AG09309 (cell line): ENCODE measurements around the gene POP4.
"Not testable (repeated sequence)": the region's sequence is repeated elsewhere in the genome, so short reads cannot be mapped to it uniquely, and the experiment has no call there.

ENCODE experiments used
- DNase-seq: peaks from one replicate; pipeline ENCODE4 v3.0.0-alpha.2; 2010; ENCODE audit warnings: low read depth
- H3K4me3 ChIP-seq: 2 replicates; pipeline ENCODE4 v1.5.1; 2011; ENCODE audit warnings: mild to moderate bottlenecking, low read depth, low read length, moderate library complexity; ENCODE audit not compliant: control insufficient read depth
- TF ChIP-seq, protein P1 (sequence below): IDR thresholded peaks from 2 replicates; pipeline ENCODE4 v1.5.1; 2011; ENCODE audit warnings: mild to moderate bottlenecking, low read depth, low read length, inconsistent platforms; ENCODE audit not compliant: insufficient read depth, control insufficient read depth; ENCODE audit errors: missing control alignments

Gene POP4, protein sequence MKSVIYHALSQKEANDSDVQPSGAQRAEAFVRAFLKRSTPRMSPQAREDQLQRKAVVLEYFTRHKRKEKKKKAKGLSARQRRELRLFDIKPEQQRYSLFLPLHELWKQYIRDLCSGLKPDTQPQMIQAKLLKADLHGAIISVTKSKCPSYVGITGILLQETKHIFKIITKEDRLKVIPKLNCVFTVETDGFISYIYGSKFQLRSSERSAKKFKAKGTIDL

DNA sequence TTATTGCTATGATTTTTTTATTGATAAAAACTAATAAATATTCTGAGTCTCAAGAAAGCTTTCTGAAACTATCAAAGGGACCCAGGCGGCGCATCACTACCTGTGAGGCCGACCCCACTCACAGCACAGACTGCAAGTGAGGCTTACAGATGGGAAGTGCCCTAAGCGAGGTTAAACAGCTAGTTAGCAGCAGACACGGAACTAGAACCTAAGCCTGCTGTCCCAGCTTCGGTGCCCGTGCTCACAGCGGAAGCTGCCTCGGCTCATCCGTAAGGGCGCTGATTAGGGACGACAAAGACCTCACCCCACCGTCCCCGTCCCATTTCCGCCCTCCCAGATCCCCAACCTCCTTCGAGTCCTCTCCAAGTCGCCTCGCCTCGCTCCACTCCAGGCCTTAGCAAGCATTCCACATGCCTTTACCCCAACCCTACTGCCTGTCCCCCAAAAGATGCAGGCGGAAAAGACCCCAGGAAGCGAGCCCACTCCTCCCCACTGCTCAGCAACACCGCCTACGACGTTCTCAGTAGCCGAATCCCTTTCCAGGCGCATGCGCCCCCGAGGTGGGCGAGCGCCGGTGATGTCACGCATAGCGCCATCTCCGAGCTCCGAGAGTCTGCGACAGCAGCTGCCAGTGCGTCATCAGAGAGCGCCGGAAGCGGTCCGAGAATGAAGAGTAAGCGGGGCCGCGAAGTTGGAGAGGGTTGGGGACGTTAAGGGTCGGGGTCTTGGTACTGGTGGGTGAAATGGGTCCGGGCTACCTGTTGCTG lies at the start of gene POP4:
POP4 (plus strand) TSS at position 631 of the 767 bp plus-strand sequence; CDS start at position 667, 36 bp downstream.
- DNase-seq, result peak; percentile 72
- TF ChIP-seq, protein P1, sequence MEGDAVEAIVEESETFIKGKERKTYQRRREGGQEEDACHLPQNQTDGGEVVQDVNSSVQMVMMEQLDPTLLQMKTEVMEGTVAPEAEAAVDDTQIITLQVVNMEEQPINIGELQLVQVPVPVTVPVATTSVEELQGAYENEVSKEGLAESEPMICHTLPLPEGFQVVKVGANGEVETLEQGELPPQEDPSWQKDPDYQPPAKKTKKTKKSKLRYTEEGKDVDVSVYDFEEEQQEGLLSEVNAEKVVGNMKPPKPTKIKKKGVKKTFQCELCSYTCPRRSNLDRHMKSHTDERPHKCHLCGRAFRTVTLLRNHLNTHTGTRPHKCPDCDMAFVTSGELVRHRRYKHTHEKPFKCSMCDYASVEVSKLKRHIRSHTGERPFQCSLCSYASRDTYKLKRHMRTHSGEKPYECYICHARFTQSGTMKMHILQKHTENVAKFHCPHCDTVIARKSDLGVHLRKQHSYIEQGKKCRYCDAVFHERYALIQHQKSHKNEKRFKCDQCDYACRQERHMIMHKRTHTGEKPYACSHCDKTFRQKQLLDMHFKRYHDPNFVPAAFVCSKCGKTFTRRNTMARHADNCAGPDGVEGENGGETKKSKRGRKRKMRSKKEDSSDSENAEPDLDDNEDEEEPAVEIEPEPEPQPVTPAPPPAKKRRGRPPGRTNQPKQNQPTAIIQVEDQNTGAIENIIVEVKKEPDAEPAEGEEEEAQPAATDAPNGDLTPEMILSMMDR, result no peak
- peak within 1 kb of the TSS; percentile 93 for H3K4me3 ChIP-seq

DNA sequence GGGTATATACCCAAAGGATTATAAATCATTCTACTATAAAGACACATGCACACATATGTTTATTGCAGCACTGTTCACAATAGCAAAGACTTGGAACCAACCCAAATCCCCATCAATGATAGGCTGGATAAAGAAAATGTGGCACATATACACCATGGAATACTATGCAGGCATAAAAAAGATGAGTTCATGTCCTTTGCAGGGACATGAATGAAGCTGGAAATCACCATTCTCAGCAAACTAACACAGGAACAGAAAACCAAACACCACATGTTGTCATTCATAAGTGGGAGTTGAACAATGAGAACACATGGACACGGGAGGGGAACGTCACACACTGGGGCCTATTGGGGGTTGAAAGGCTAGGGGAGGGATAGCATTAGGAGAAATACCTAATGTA lies 47.0 kb upstream of the POP4 start:
- not testable (repeated sequence) for DNase-seq, H3K4me3 ChIP-seq

DNA sequence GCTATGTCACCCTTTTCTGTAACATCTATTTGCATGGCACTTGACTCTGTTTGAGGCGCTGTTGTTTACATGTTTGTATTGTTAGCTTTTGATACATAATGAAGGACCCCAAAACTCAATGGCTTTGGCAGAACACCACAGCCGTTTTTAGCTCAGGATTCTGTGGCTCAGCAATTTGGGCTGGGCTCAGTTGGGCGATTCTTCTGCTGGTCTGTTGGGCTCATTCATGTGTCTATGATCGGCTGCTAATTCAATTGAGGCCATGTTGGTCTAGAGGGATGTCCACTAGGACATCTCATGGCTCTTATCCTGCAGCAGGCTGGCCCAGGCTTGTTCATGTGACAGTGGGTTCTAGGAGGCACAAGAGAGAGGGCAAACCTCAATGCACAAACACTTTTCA lies 46.3 kb upstream of the POP4 start:
- TF ChIP-seq, protein P1, result no peak

DNA sequence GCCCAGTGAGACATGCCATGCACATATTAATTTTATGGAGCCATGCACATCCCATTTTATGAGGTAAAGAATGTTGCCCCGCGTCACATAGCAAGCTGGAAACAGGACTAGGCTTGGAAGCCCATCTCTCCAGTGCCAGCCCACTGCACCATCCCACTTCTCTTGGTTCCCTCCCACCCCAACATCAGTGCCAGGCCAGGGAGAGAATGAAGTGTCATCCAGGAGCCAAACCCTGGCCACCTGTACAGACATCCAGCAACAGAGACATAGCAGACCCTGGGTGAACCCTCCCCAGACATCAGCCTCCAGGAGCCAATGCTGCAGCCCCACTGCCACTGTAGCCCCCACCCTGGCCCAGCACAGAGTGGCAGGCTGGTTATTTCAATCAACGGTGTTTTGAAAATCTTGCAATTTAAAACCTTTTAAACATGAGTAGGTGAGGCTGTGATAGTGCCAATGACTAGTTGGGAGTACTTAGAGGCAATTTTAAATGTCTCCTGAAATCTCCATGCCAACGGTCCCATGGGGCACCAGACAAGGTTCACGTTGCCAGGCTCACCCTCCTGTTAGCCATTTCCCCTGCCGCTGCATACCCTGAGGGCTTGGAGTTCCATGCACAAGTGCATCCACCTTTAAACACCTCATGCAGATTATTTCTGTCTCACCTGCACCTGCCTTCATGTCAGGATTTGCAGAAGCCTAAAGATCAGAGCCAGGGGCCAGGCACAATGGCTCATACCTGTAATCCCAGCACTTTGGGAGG lies 45.6 kb upstream of the POP4 start:
- no peak for DNase-seq
- TF ChIP-seq, protein P1, result no peak
- H3K4me3 ChIP-seq, result no peak overlapping the region

More for the DNA sequence above, 46.3 kb upstream of the POP4 start:
- no peak overlapping the region for H3K4me3 ChIP-seq
- no peak for DNase-seq

DNA sequence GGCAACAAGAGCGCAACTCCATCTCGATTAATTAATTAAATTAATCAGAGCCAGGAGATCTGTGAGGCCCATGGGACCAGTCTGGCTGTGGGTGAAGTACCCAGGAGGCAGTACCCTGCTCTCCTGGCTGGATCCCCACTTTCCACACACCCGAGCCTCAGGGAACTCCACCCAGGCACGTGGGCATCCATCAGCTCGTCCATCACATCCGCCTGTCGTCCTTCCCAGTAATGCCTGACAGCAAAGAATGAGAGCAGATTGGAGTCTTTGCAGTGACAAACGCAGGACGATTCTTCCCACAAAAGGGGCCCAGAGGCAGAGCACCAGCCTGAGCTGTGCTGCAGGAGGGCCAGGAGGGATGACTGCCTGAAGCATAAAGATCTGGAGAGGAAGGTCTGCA lies 44.5 kb upstream of the POP4 start:
- TF ChIP-seq, protein P1, result no peak
- DNase-seq, result no peak
- no peak overlapping the region for H3K4me3 ChIP-seq

DNA sequence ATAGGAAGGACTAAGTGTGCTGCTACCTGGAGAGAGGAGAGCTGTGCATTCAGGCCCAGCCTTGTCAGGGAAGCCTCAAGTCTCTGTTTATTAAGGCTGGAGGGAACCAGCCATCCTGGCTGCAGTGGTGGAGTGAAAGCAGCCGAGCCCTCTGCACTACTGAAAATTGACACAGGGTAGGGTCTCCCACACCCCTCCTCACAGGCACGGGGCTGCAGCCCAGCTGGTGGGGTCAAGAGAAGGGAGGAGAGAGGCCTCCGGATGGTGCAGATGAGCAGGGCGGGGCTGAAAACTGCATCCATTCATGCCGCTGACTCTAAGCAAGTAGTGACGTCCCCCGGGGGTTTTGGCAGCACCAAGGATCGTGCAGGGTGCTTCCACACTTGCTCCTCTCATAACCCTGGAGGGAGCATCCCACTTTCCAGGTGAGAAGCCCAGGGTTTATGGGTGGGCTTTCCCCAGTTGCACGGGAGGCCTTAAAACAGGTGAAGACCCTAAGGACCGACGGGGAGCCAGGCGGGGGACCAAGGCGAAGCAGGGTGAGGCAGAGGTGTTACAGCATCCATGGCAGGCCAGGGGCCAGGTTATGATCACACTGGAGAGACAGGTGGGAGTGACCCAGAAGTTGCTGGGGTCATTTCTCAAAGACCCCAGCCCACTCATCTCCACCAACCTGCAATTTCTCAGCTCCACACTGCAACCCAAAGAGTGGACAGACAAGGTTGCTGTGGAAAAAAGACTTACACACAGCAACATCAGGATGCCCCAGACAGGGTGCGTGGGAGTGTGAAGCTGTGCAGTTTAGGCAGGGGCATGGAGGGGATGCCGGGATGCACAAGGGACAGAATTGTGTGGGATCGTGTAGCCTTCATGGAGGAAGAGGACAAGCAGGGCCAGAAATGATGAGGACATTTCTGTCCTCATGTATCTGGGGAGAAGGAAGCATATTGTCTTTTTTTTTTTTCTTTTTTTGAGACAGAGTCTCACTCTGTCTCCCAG lies 43.5 kb upstream of the POP4 start:
- no peak overlapping the region for H3K4me3 ChIP-seq
- no peak for DNase-seq
- TF ChIP-seq, protein P1, result no peak
